M059J (cell line): ENCODE data around the gene NDUFAF8. TPM values are rescaled to one million over a fixed set of nuclear protein-coding genes. Genes with fewer than 3 reads are reported as not detected.
A peak's percentile ranks its signal among the peaks of the same experiment; 100 is the strongest.

ENCODE experiments used
- DNase-seq: peaks from one replicate; pipeline ENCODE4 v3.0.0-alpha.2; 2012; ENCODE audit warnings: low read depth
- total RNA-seq: library from RNA; depleted of rRNA; stranded (reverse); fragments of >200 nt; shearing (Covaris generic); gene quantifications from 2 replicates; pipeline ENCODE4 v1.2.3, GENCODE V29; 2014

NDUFAF8 gene
- total RNA-seq, 1 experiment from 2014 or later, result 20.1 TPM

DNA sequence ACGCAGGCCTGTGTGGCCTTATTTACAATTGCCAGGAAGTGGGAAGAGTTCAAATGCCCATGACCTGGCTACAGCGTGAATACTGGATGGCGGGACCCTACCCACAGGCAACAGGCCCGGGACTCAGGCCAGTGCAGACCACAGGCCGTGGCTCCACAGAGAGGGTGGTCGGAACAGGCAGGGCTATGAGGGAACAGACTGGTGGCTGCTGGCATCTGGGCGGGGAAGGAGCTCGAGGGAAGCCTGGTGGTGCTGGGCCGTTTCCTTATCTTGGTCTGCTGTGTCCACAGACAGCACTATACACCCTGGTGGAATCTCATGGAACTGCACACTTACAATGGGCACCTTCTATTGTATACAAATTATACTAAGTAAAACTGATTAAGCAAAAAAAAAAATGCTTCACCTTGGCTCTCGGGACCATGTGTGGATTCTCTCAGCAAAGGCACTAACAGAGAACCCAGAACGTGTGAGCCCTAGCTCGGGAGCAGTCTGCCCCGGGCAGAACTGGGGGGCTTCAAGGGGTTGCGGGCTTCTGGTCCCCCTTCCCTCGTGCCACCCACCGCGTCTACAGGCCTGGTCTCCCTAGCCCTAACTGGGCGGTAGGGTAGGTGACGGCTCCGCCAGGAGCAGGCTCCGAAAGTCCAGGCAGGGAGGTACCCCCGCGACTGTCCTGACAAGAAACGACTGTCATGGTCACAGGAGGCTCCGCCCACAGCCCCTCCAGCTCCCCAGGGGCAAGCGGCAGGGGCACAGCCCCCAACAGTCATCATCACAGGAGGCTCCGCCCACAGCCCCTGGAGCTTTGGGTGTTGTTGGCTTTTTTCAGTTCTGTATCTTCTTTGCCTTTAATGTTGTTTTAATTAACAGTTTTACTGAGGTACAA is 38.2 kb upstream of the NDUFAF8 start:
- DNase-seq, result peak; percentile 50

DNA sequence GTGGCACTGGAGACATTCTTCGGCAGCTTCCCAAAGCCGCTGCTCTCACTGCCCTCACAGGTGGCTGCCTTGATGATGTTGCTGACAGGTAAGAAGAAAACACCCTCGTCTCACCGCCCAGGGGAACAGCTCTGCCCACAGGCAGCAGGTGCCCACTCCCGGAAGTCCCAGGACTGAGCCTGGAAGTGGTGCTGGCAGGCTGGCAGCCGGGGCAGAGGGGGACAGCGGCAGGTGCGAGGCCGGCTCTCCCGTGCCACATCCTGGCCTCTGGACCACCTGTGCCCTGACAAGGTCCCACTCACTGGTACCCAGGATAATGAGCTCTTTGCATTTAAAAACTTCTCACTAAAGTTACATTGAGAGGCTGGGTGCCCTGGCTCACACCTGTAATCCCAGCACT is 36.8 kb upstream of the NDUFAF8 start:
- DNase-seq, result no peak

DNA sequence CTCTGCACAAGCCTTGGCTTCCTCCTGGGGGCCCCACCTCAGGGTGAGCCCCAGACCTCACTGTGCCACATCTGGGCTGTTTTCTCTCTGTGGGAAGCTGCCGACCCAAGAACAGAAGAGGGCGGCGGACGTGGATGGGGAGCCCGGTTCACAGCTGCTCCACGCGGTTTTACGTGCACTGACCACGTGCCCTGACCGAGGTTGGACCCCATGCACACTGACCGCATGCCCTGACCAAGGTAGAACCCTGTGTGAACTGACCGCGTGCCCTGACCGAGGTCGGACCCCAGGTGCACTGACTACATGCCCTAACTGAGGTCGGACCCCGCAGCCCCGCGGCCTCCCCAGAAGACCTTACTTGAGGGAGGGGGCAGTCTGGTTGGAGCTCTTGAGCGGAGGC is 36.0 kb upstream of the NDUFAF8 start:
- DNase-seq, result no peak

DNA sequence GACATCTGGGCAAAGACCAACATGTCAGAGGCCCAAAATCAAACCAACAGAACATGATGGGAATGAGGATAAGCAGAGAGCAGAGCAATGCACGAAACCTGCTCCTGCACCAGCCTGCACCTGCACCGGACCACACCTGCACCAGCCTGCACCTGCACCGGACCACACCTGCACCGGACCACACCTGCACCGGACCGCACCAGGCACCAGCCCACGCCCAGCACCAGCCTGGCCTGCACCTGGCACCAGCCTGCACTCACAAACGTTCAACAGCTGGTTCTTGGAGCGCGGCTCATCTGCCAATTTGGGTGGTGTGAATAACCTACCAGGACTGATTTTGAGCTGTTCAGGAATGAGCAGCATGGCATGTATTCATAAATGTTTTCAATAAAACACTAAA is 34.5 kb upstream of the NDUFAF8 start:
- DNase-seq, result no peak

DNA sequence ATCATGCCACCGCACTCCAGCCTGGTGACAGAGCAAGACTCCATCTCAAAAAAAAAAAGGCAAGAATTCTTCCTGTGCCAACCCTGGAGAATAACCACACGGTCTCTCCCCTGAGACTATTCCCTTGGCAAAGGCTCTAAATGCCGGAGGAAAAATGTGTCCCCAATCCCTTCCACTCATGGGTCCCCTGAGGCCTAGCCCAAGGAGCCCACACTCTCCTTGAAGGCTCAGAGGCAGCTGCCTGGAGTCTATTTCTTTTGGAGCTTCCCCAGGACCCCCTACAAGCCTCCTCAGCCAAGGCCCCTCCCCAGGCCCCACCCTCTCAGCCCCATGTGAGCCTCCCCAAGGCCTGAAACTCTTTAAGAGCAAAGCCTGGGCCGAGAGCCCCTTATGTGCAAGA is 33.0 kb upstream of the NDUFAF8 start:
- DNase-seq, result no peak

DNA sequence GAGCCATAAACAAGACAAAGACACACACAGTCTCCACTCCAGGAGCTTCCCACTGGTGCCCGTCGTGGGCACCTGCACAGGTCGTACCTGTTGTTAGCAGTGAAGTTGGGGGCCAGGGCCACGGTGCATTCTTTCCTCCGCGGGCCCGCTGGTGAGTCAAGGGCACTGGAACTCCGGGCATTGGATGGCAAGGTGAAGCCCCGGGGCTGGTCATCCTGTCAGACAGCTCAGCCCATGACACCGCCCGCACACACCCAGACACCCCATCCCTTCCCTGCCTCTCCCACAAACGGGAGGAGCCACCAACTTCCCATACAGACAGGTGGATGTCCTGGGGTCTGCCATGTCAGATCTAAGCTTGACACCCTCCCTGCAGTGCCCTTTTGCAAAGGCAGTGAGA is 32.5 kb upstream of the NDUFAF8 start:
- no peak for DNase-seq

DNA sequence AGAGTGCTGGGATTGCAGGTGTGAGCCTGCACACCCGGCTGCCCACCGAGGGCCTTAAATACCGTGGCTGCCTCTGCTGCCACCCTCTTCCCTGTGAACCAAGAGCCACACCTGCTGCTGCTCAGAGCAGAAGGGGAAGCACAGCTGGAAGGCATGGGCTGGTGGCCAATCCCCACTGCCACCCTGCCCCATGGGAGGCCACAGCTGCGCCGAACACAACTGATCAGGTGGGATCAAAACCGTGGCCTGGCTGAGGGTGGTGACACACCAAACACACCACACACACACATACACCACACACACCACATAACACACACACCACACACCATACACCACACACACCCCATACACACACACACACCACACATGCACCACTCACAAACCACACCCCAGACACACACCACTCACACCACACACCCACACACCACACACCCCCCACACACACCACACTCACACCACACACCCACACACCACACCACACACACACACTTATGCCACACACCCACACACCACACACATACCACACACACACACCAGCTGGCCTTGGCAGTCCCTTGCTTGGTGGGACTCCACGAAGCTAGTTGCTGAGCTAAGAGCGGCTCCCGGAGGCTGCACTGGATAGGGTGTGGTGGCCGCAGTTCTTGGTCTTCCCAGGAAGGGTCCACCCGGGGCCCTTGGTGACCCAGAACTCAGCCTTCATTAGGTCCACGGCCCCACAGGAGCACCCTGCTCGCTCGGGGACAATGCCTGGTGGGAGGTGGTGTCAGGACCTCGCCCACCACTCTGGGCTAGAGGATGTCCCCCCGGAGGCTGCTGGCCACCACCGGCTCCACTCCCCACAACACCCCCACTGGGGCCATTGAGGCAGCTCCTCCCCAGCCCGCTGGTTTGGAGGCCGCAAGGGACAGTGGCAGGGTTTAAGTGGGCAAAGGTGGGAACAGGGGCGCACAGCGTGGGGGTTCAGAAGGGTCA is 31.2 kb upstream of the NDUFAF8 start:
- no peak for DNase-seq

DNA sequence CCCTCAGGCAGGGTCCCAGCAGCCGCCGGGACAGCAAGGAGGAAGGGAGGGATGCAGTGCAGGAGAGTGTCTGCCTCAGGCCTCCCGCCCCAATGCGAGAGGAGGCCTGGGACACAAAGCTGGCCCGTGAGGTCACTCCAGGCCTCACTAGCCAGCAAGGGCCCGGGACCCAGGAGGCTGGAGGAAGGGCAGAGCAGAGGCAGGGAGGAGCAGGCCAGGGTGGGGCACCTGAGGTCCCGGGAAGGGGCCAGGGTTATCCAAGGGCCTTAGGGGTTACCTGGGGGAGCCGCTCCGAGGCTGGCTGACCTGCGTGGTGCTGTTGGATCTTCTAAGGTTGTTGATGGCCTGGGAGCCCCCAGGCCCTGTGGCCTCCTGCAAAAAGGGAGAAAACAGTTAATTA is 30.5 kb upstream of the NDUFAF8 start:
- DNase-seq, result no peak

DNA sequence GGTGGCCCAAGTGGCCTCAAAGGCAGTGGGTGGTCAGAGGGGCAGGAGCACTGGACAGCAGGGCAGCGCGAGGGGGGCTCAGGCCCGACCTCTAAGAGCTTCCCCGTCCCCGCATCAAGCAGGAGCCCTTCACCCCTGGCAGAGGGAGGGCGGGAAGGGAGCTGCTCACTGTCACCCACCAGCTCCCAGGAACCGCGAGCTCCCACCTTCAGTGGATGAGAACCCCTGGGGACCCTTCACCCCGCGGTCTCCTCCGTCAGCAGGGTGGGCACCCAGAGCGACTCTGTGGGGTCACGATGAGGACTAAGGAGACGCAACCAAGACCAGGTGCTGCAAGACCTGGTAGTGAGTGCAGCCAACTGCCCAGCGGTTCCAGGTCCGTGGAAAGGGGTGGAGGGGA is 30.0 kb upstream of the NDUFAF8 start:
- DNase-seq, result no peak

DNA sequence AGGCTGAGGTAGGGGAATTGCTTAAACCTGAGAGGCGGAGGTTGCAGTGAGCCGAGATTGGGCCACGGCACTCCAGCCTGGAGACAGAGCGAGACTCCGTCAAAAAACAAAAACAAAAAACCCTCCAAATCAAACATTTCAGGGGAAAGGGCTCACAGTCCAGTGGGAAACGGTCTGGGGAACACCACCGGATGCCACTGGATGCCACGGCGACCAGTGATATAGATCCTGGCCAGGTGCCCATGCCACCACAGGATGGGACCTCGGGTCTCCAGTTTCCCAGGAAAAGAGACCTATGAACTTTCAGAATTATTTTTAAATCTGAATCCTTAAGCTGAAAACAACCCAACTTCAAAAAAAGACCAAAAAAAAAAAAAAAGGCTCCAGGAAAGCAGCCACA is 28.7 kb upstream of the NDUFAF8 start:
- no peak for DNase-seq

DNA sequence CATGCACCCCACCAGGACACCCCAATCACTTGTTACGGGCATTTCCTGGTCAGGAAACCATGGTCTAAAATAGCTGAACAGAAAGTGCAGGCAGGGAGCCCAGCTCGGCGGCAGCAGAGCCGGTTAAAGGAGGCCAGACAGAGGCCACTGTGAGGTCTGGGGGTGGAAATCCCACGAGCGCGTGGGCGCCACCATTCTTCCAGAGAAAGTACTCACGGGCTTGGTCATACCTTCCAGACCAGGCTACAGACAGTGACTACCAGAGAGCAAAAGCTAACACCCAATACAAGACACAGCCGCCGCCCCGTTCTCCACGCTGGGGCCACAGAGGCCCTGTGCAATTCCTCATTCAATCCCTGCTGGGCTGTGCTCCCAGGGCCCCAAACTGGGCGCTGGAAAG is 28.2 kb upstream of the NDUFAF8 start:
- no peak for DNase-seq

DNA sequence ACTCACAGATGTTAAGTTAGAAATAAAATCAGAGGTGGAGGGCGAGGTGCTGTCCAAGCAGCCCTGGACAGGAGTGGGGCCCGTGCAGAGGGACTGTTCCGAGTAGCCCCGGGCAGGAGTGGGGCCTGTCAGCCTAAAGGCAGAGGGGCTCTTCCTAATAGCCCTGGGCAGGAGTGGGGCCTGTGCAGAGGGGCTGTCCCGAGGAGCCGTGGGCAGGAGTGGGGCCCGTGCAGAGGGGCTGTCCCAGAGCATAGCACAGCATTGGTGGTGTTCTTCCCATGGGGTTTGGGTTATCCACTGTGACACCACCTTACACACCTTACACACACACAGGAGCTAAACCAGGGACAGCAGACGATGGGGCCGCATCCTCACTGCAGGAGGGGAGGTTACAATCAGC is 26.8 kb upstream of the NDUFAF8 start:
- DNase-seq, result no peak

DNA sequence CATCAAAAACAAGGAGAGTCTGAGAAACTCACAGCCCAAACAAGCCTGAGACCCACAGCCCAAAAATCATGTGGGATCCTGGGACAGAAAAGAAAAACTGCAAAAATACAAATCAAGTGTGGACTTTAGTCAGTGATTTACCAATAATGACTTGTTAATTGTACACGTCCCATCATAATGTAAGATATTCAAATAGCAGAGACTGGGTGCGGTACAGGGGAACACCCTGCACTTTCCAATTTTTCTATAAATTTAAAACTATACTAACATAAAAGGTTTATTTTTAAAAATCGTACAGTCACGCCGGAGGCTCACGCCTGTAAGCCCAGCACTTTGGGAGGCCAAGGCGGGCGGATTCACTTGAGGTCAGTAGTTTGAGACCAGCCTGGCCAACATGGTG is 25.1 kb upstream of the NDUFAF8 start:
- DNase-seq, result no peak

DNA sequence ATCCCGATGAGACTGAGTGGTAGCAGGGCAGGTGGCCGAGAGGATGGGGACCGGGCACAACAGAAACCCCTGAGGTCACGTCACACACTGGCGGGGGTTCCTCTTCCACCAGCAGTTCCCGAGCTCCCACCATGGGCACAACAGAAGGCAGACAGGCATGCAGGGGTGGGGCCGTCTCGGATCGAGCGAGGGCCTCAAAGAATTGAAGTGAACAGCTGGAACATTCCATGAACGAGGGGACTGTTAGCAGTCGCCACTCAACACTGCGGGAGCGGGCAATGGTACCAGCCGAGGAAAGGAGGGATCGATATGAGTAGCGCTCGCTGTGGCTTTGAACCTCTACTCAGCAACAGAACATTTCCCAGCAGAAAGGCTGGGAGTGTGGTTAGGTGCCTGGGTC is 21.6 kb upstream of the NDUFAF8 start:
- DNase-seq, result no peak

DNA sequence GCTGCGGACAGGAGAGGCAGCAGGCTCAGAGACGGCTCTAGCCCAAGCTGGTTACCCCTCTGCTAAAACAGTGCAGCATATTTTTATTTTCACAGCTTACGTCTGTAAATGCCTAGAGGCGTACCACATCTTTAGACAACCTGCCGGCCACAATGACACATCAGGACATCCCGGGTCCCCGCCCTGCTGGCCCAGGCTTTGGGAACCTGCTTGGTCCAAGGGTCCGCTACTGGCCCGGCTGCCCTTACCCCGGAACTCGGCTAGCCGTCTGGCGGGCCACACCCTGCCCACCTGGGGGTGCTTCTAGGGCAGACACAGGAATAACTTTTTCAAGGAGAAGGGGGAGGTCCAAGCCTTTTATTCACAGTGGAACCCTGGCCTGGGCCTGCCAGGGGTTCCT is 20.7 kb upstream of the NDUFAF8 start:
- no peak for DNase-seq

DNA sequence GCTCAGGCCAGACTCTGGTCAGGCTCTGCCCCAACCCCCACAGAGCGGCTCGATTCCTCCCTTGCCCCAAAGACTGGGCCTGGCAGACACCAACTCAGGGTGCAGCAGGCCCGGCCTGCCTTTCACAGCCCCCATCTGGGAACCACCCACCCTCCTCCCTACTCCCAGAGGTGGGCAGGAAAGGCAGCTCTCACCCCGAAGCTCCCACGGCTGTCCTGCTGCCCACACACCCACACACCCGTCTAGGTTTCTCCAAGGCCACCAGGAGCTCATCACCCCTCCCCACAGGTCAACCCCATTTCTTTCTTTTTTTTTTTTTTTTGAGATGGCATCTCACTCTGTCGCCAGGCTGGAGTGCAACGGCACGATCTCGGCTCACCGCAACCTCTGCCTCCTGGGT is 20.1 kb upstream of the NDUFAF8 start:
- DNase-seq, result no peak

DNA sequence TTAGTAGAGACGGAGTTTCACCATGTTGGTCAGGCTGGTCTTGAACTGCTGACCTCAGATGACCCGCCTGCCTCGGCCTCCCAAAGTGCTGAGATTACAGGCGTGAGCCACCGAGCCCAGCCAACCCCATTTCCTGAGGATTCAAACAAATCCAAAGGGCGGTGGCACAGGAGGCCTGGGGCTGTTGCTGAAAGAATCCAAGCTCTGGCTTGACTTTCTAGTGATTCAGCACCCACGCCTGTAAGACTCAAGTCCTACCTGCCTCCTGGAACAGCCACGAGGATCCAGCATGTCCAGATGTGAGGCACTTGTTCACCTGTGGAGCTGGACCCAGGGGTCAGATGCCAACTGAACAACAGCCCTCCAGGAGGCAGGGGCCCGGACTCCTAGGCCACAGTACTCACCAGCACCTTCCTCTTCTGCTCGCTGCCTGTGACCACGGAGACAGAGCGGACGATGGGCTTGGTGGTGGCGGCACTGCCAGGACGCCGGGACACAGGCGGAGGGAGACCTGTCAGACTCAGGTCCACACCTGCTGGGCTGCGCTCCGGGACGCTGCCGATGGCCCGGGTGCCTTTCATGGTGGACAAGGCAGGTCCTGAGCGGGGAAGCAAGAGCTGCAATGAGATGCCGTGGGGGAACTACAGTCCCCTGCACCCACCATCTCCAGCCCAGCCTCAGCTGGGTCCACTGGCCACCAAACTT is 19.5 kb upstream of the NDUFAF8 start:
- DNase-seq, result no peak

DNA sequence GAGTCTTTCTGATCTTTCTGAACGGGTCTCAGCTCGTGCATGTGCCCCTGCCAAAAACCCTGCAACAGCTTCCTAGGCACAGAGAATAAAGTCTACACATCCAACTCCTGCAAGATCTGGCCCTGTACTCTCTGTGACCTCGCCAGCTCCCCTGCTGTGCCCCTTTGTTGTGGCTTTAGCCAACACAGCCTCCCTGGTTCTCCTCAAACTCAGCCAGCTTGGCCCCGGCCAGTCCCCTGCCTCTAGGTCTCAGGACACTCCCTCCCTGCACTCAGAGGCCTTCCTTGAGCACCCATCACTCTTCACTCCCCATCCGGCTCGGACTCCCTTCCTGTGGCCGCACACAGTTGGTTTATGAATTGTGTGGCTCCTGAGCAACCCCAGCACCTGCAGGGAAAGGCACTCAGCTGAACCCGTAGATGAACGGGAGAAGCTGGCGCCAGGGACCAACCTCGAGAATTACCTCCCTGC is 17.7 kb upstream of the NDUFAF8 start:
- DNase-seq, result no peak

DNA sequence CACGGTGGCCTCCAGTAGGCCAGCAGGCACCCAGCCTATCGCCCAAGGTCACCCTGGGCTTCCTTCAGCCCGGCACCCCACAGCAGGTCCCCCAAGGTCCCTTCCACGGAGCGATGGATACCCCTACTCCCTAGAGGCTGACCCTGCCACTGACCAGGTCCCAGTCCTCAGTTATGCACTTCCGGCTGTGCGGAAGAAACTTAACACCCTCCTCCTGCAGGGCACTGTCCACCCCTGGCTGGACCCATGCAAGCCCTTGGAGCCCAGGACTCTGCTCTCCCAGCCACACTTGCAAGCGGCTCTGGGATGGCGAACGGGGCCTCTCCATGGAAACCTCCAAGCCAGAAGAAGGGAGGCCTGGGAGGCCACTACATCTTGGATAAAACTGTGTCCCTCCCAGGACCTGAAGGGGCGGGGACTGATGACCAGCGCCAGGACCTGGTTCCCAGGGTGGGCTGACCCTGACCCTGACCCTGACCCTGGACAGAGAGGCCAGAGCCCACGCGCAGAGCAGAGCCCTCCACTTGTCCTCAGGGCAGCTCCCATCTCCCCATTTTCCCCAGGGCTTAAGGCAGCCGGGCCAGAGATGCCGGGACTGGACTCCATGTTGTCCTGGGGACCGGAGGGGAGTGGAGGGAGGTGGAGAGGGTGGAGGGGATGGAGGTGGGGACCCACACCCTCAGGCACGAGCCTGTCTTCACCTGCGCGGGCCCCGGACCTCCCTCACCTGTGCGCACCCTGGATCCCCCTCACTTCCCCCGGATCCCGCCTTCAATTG is 17.1 kb upstream of the NDUFAF8 start:
- no peak for DNase-seq

DNA sequence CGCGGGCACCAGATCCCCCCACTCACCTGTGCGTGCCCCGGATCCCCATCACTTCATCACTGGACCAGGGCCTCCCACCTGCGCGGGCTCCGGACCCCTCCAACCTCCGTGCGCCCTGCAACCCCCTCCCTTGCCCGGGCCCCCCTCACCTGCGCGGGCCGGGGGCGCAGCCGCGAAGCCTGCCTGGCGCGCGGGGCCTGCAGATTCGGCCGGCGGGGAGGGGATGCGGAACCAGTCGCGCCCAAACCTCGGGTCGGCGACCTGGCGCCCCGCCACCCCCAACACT is 16.6 kb upstream of the NDUFAF8 start:
- no peak for DNase-seq
